Neural cell (in vitro differentiated cells): Measurements from ENCODE around the gene CRTAP. TPM values are rescaled to one million over a fixed set of nuclear protein-coding genes. Genes with fewer than 3 reads are reported as not detected.

Experiments
- H2AFZ ChIP-seq: fragments of 200-600, 300-800 bp; sonication (generic), shearing (Covaris generic); 2 replicates; pipeline ENCODE4 v1.6.0; 2014; ENCODE audit warnings: low read depth, mild to moderate bottlenecking, antibody characterized with exemption, low read length, moderate library complexity
- H3F3A ChIP-seq: fragments of 200-600 bp; shearing (Covaris generic); 2 replicates; pipeline ENCODE4 v1.6.1; 2016; ENCODE audit warnings: mild to moderate bottlenecking, moderate library complexity, mixed read lengths, antibody characterized with exemption, low read length; ENCODE audit not compliant: insufficient read depth, poor library complexity, severe bottlenecking
- H3K27ac ChIP-seq: fragments of 200-600, 300-800 bp; sonication (generic), shearing (Covaris generic); 2 replicates; pipeline ENCODE4 v1.5.1; 2014; ENCODE audit warnings: mild to moderate bottlenecking, low read length, moderate library complexity
- H3K27me3 ChIP-seq: fragments of 300-800, 200-600 bp; sonication (generic), shearing (Covaris generic); 2 replicates; pipeline ENCODE4 v1.6.0; 2014; ENCODE audit warnings: mild to moderate bottlenecking, low read depth, low read length, moderate library complexity; ENCODE audit not compliant: insufficient read depth
- H3K36me3 ChIP-seq: fragments of 300-800, 200-600 bp; sonication (generic), shearing (Covaris generic); 2 replicates; pipeline ENCODE4 v1.5.1; 2014; ENCODE audit warnings: mild to moderate bottlenecking, antibody characterized with exemption, low read length, moderate library complexity; ENCODE audit not compliant: insufficient read depth
- H3K4me2 ChIP-seq: fragments of 300-800, 200-600 bp; sonication (generic), shearing (Covaris generic); 2 replicates; pipeline ENCODE4 v1.6.0; 2014; ENCODE audit warnings: mild to moderate bottlenecking, low read length
- H3K4me3 ChIP-seq: fragments of 300-800, 200-600 bp; sonication (generic), shearing (Covaris generic); 2 replicates; pipeline ENCODE4 v1.5.1; 2014; ENCODE audit warnings: mild to moderate bottlenecking, low read length, moderate library complexity
- H3K79me2 ChIP-seq: fragments of 200-600 bp; shearing (Covaris generic); replicated peaks from 2 replicates; pipeline ENCODE4 v1.6.0; 2014; ENCODE audit warnings: mild to moderate bottlenecking, low read length, moderate library complexity; ENCODE audit not compliant: insufficient read depth
- H3K9ac ChIP-seq: fragments of 300-800, 200-600 bp; sonication (generic), shearing (Covaris generic); 2 replicates; pipeline ENCODE4 v1.6.1; 2016; ENCODE audit warnings: mild to moderate bottlenecking, low read length, mixed read lengths
- H3K9me2 ChIP-seq: fragments of 200-600 bp; shearing (Covaris generic); 2 replicates; pipeline ENCODE4 v1.6.1; 2016; ENCODE audit warnings: mild to moderate bottlenecking, low read length, mixed read lengths; ENCODE audit not compliant: insufficient read depth
- H3K9me3 ChIP-seq: fragments of 200-600, 300-800 bp; sonication (generic), shearing (Covaris generic); 2 replicates; pipeline ENCODE4 v1.6.1; 2016; ENCODE audit warnings: mild to moderate bottlenecking, mixed run types, low read length, moderate library complexity, mixed read lengths
- H4K20me1 ChIP-seq: fragments of 200-600 bp; shearing (Covaris generic); 2 replicates; pipeline ENCODE4 v1.6.1; 2016; ENCODE audit warnings: mild to moderate bottlenecking, mixed run types; ENCODE audit not compliant: insufficient read depth
- CTCF ChIP-seq: fragments of 450-650 bp; IDR thresholded peaks from 2 replicates; pipeline ENCODE4 v1.5.1; 2014; ENCODE audit warnings: antibody characterized with exemption, mild to moderate bottlenecking, moderate library complexity; ENCODE audit not compliant: poor library complexity, severe bottlenecking
- EP300 ChIP-seq: fragments of 450-650 bp; conservative IDR thresholded peaks from 2 replicates; pipeline ENCODE4 v1.6.1; 2014; ENCODE audit warnings: antibody characterized with exemption, mild to moderate bottlenecking, moderate library complexity; ENCODE audit not compliant: poor library complexity, severe bottlenecking
- EZH2 ChIP-seq: fragments of 200-600, 300-800 bp; shearing (Covaris generic), sonication (generic); IDR thresholded peaks from 2 replicates; pipeline ENCODE4 v1.6.1; 2014; ENCODE audit warnings: antibody characterized with exemption, low read length, borderline replicate concordance, mild to moderate bottlenecking; ENCODE audit not compliant: insufficient read depth, poor library complexity, severe bottlenecking
- MXI1 ChIP-seq: fragments of 450-650 bp; conservative IDR thresholded peaks from 2 replicates; pipeline ENCODE4 v1.6.1; 2014; ENCODE audit warnings: antibody characterized with exemption, mild to moderate bottlenecking; ENCODE audit not compliant: poor library complexity, severe bottlenecking
- POLR2AphosphoS5 ChIP-seq: IDR thresholded peaks from 2 replicates; pipeline ENCODE4 v1.6.1; 2012
- RAD21 ChIP-seq: fragments of 450-650 bp; conservative IDR thresholded peaks from 2 replicates; pipeline ENCODE4 v1.6.1; 2014; ENCODE audit warnings: antibody characterized with exemption, mild to moderate bottlenecking, moderate library complexity
- REST ChIP-seq: IDR thresholded peaks from 2 replicates; pipeline ENCODE4 v1.6.1; 2012; ENCODE audit warnings: borderline replicate concordance
- SMC3 ChIP-seq: fragments of 450-650 bp; conservative IDR thresholded peaks from 2 replicates; pipeline ENCODE4 v1.6.1; 2014; ENCODE audit warnings: antibody characterized with exemption, mild to moderate bottlenecking, moderate library complexity; ENCODE audit not compliant: poor library complexity
- TAF1 ChIP-seq: IDR thresholded peaks from 2 replicates; pipeline ENCODE4 v1.6.1; 2012; ENCODE audit warnings: low read depth
- polyA plus RNA-seq: library from polyadenylated mRNA; depleted of rRNA; stranded (reverse); fragments of >200 nt; gene quantifications from 2 replicates; pipeline ENCODE4 v1.2.3, GENCODE V29; 2014

CRTAP gene
- polyA plus RNA-seq, 1 donor from 2014 or later: 7.1 TPM

GRCh38 chr3:33095436-33095835, 18.4 kb upstream of the CRTAP start:
- Histone ChIP-seq H4K20me1 (no peaks in the 10 kb centered on the region), H3K9ac (no peak overlapping the region), H3F3A (no peaks in the 10 kb centered on the region), H3K36me3 (no peaks in the 10 kb centered on the region), H2AFZ (no peak overlapping the region), H3K27me3 (no peaks in the 10 kb centered on the region), H3K4me2 (peak overlapping the region; percentile 55), H3K9me3 (no peaks in the 10 kb centered on the region), H3K9me2 (no peaks in the 10 kb centered on the region), H3K27ac (no peak overlapping the region), H3K4me3 (peak overlapping the region; percentile 85), H3K79me2 (no peaks in the 10 kb centered on the region)
- TF ChIP-seq MXI1 (no peak), EZH2 (no peak), TAF1 (no peak), EP300 (no peak), POLR2AphosphoS5 (no peak), CTCF (no peak), RAD21 (no peak), REST (no peak), SMC3 (no peak)

GRCh38 chr3:33096093-33096868, 17.5 kb upstream of the CRTAP start:
- TF ChIP-seq POLR2AphosphoS5 (no peak), RAD21 (no peak), MXI1 (peak; percentile 11), TAF1 (no peak), EP300 (no peak)
- Histone ChIP-seq H4K20me1 (no peaks in the 10 kb centered on the region), H3K79me2 (no peaks in the 10 kb centered on the region), H3K4me2 (peak overlapping the region; percentile 55), H3K27me3 (no peaks in the 10 kb centered on the region), H3K27ac (no peak overlapping the region), H2AFZ (peak overlapping the region; percentile 76), H3K36me3 (no peaks in the 10 kb centered on the region), H3K9me3 (no peaks in the 10 kb centered on the region), H3F3A (no peaks in the 10 kb centered on the region), H3K9ac (peak overlapping the region; percentile 72), H3K4me3 (peak overlapping the region; percentile 85), H3K9me2 (no peaks in the 10 kb centered on the region)
